GM10266 (cell line): ENCODE data around the gene ACTL6B.

Source experiments
- DNase-seq: peaks from one replicate; pipeline ENCODE4 v3.0.0; 2012; ENCODE audit errors: extremely low spot score
- CTCF ChIP-seq: IDR thresholded peaks from 2 replicates; pipeline ENCODE4 v1.5.1; 2012; ENCODE audit warnings: mild to moderate bottlenecking, low read depth; ENCODE audit not compliant: control insufficient read depth, insufficient read depth; ENCODE audit errors: missing control alignments

ACTL6B gene

GRCh38 chr7:100613412-100614175 is 42.7 kb downstream of the ACTL6B start:
- TF ChIP-seq CTCF: no peak
- no peak for DNase-seq

DNA sequence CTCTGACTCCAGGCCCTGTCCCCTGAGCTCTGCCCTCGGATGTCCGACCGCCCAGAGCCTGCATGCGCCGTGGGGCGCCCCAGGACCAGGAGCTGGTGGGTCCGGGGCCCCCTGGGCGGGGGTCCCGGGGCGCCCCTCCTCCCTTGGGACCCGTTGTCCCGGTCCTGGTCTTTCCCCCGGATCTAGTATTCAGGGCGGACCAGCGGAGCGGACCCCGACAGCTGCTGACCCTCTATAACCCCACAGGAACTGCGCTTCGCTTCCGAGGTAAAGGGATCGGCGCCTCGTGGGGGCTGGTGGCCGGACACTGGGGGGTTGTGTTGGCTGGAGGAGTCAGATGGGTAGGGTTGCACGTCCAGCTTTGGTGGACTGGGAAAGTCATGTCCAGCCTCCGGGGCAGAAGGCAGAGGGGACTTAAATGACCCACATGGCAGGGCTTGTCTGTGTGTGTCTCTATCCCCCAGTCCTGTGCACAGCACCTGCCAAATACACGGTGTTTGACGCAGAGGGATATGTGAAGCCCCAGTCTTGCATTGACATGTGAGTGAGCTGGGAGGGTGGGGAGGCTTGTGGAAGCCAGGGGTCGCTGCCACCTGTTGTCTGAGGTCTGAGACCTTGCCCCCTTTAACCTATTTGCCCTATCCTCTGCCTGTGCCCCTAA is 43.4 kb downstream of the ACTL6B start:
- no peak for DNase-seq
- no peak for TF ChIP-seq CTCF

DNA sequence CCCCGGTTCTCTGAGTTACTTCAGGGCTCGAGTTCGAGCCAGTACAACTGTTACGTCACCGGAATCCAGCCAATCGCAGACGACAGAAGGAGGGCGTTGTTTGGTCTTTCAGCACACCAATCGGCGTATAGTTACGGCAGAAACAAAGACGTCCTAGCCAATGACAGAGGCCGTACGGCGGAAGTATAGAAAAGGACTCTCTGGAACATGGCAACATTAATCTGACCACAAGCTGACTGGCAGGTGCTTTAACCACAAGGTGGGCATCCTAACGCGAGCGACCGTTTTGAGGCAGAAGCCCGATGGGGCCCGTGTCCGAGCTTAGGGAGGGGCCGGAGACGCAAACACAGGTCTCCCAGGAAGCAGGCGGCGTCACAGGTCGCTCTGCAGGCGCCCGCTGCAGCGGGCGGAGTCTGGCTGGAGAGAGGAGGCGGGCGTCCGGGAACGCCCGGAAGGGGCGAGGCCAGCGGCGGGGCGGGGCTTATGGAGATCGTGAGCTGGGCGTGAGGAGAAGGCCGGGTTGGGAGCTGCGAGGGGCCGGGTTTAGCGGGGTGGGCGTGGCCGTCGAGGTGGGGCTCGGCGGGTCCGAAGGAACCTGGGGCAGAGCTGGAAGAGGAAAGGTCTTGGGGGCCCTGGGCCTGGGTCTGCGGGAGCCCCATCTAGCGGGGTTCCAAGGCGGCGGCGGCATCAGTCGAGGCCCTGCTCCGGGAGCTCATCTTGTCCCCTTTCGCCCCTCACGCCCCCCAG is 44.1 kb downstream of the ACTL6B start, which contains the start of gene MOSPD3:
Gene MOSPD3 (plus strand): TSS at position 558 of the 747 bp plus-strand sequence. CDS start 252 bp downstream, outside the sequence.
- peak; percentile 99 for DNase-seq
- TF ChIP-seq CTCF: no peak

DNA sequence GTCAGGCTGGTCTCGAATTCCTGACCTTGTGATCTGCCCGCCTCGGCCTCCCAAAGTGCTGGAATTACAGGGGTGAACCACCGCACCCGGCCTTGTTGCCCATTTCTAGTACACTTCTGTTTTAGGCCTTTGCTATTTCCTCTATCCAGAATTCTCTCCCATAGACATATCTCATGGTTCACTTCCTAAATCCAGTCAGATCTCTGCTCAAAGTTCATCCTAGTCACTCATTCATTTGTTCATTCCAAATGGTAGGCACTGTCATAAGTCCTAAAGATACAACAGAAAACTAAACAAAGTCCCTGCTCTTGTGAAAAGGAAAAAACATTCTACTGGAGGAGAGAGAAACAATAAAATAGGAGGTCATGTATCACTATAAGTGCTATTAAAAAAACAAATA is 46.3 kb downstream of the ACTL6B start:
- no peak for TF ChIP-seq CTCF
- no peak for DNase-seq

GRCh38 chr7:100607111-100607510 is 49.1 kb downstream of the ACTL6B start:
- no peak for DNase-seq
- no peak for TF ChIP-seq CTCF

DNA sequence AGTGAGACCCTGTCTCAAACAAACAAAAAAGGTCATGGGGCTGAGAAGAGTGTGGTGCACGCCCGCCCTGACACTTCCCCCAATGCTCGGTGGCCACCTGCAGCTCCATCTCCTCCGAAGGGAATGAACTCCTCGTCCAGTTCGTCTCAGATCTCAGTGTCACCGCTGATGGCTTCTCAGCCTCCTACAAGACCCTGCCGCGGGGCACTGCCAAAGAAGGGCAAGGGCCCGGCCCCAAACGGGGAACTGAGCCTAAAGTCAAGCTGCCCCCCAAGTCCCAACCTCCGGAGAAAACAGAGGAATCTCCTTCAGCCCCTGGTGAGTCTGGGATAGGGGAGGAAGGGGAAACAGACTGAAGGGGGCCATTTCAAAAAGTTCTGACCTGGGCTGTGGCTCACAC is 49.9 kb downstream of the ACTL6B start:
- no peak for TF ChIP-seq CTCF
- DNase-seq: no peak
